C4-2B (cell line): Measurements from ENCODE around the gene KCNJ4.

Source experiments
- ZFX ChIP-seq: fragments of 450-650 bp; IDR thresholded peaks from 2 replicates; pipeline ENCODE4 v1.6.1; 2017
- TF ChIP-seq, protein P1 (sequence below): fragments of 450-650 bp; conservative IDR thresholded peaks from 2 replicates; pipeline ENCODE4 v1.5.1; 2017; ENCODE audit warnings: mild to moderate bottlenecking

DNA sequence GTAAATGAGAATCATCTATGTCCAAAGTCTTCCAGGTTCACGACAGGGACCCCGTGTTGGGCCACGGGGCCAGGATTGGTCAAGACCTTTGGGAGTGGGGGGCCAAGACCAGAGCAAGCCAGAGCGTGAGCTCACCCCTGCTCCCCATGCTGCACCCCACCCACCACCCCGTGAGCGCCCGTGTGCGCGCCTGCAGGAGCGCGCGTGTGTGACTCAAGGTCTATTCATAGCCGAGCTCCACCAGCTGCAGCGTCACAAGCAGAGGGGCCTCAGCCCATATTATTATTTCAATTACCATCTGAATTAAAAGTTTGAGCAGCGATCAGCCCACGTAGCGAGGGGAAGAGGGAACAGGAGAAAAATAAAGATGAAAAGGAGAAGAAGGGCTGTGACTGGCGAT, 5.2 kb downstream of the KCNJ4 start:
- TF ChIP-seq, protein P1, sequence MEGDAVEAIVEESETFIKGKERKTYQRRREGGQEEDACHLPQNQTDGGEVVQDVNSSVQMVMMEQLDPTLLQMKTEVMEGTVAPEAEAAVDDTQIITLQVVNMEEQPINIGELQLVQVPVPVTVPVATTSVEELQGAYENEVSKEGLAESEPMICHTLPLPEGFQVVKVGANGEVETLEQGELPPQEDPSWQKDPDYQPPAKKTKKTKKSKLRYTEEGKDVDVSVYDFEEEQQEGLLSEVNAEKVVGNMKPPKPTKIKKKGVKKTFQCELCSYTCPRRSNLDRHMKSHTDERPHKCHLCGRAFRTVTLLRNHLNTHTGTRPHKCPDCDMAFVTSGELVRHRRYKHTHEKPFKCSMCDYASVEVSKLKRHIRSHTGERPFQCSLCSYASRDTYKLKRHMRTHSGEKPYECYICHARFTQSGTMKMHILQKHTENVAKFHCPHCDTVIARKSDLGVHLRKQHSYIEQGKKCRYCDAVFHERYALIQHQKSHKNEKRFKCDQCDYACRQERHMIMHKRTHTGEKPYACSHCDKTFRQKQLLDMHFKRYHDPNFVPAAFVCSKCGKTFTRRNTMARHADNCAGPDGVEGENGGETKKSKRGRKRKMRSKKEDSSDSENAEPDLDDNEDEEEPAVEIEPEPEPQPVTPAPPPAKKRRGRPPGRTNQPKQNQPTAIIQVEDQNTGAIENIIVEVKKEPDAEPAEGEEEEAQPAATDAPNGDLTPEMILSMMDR = no peak
- TF ChIP-seq ZFX = no peak
